ENCODE results near the gene FBXO10. TPM values are rescaled to one million over a fixed set of nuclear protein-coding genes. Genes with fewer than 3 reads are reported as not detected.
"Not testable (repeated sequence)": the region's sequence is repeated elsewhere in the genome, so short reads cannot be mapped to it uniquely, and the experiment has no call there.

Gene FBXO10
- total RNA-seq, 1 donor from 2014 or later: 8.2 TPM

DNA sequence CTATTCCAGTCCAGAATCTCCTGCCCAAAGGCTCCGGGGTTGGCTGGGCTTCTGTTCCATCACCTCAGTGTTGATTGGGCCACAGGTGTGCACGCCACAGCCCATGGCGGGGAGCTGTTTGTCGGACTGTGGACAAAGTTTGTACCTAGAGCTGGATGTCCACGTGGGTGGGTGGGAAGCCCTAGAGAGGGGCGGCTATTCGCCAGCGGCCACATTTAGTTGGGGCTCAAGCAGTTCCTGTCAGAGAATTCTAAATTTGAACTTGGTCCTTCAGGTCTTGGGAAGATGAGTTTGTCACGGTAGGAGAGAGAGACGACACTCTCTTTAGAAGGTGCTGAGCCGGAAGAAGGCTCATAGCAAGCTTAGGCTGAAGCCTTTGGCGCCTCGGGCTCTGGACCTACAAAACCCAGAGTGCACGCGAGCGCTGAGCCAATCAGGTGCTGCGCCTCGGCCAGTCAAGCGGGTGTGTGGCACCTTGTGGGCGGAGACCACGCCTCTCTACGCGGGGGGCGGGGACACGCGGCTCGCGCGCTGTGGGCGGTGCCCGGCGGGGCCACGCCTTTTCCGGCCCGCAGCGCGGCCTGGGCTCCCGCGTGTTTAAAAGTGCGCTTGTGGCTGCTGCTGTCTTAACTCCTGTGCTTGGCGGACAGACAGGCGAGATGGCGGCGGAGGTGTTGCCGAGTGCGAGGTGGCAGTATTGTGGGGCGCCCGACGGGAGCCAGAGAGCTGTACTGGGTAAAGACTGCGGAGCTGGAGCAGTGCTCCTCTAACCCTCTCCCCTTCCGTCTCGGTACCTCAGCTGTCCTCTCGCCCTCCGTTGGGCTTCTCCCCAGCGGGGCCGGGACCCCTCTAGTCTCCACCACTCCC, 90.6 kb downstream of the FBXO10 start, which contains the start of gene POLR1E:
POLR1E (plus strand) TSS at position 560 of the 867 bp plus-strand sequence; CDS start at position 660, 100 bp downstream.
- no peaks in the 10 kb centered on the region for H3K27me3 ChIP-seq
- peaks cover 12 to 19% of the 10 kb centered on the region in 2 donors for H3K4me1 ChIP-seq
- H3K9me3 ChIP-seq: no peaks in the 10 kb centered on the region
- H3K4me3 ChIP-seq: peak within 1 kb of the TSS; percentile 53 to 88
- intact Hi-C loops (cut with DNase I): loop anchor here (1.0 to 5.0 kb wide), 4 partner anchors 20 to 907 kb away; partner anchors contain the start of genes ALDH1B1, DCAF10, TOMM5 and ZBTB5
- TF ChIP-seq, protein P1, sequence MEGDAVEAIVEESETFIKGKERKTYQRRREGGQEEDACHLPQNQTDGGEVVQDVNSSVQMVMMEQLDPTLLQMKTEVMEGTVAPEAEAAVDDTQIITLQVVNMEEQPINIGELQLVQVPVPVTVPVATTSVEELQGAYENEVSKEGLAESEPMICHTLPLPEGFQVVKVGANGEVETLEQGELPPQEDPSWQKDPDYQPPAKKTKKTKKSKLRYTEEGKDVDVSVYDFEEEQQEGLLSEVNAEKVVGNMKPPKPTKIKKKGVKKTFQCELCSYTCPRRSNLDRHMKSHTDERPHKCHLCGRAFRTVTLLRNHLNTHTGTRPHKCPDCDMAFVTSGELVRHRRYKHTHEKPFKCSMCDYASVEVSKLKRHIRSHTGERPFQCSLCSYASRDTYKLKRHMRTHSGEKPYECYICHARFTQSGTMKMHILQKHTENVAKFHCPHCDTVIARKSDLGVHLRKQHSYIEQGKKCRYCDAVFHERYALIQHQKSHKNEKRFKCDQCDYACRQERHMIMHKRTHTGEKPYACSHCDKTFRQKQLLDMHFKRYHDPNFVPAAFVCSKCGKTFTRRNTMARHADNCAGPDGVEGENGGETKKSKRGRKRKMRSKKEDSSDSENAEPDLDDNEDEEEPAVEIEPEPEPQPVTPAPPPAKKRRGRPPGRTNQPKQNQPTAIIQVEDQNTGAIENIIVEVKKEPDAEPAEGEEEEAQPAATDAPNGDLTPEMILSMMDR (IDR thresholded peaks at IDR 0.05): no peak
- H3K36me3 ChIP-seq: peaks cover 4 to 13% of the 10 kb centered on the region in 2 donors
- peak; percentile 84 to 97 for DNase-seq (ENCODE audit: low spot score in 2 of 2)
- H3K27ac ChIP-seq: peak within 1 kb of the TSS; percentile 88 to 94

DNA sequence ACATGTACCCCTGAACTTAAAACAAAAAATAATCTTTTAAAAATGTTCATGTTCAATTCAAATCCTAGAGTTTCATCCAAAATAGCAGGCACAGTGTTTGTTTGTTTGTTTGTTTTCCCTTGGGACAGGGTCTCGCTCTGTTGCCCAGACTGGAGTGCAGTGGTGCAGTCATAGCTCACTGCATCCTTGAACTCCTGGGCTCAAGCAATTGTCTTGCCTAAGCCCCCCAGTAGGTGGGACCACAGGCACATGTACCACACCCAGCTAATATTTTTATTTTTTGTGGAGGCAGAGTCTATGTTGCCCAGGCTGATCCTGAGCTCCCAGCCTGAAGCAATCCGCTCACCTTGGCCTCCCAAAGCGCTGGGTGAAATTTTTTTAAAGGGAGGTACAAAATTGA, 95.4 kb downstream of the FBXO10 start:
- H3K9me3 ChIP-seq: no peaks in the 10 kb centered on the region
- TF ChIP-seq, protein P1 (IDR thresholded peaks at IDR 0.05): no peak
- no peak overlapping the region for H3K27ac ChIP-seq
- DNase-seq (ENCODE audit: low spot score in 2 of 2): no peak
- H3K4me1 ChIP-seq: peaks cover 0 to 4% of the 10 kb centered on the region in 2 donors
- H3K36me3 ChIP-seq: no peaks in the 10 kb centered on the region
- intact Hi-C loops (cut with DNase I): no loop called here
- H3K4me3 ChIP-seq: no peak overlapping the region
- no peaks in the 10 kb centered on the region for H3K27me3 ChIP-seq

DNA sequence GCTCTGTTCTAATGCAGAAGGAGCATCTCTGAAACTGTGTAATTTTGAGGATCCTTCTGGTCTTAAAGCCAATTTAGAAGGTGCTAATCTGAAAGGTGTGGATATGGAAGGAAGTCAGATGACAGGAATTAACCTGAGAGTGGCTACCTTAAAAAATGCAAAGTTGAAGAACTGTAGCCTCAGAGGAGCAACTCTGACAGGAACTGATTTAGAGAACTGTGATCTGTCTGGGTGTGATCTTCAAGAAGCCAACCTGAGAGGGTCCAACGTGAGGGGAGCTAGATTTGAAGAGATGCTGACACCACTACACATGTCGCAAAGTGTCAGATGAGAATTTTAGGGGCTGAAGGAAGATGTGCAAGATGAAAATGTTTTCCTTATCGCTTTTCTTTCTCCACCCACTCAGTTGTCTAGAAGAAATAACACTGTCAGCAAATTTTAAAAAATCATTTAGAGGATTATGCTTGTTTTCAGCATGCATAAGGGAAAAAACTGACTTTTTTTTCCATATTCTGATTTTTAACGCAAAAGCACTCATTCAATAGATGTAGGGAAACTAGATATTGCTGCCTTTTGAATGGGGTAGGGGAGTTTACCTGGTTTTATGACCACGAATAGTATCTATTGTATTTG, 98.1 kb downstream of the FBXO10 start:
- H3K27me3 ChIP-seq; H3K36me3 ChIP-seq; H3K9me3 ChIP-seq; H3K4me3 ChIP-seq; DNase-seq (ENCODE audit: low spot score in 2 of 2); H3K4me1 ChIP-seq; intact Hi-C loops (cut with DNase I); H3K27ac ChIP-seq: not testable (repeated sequence)

DNA sequence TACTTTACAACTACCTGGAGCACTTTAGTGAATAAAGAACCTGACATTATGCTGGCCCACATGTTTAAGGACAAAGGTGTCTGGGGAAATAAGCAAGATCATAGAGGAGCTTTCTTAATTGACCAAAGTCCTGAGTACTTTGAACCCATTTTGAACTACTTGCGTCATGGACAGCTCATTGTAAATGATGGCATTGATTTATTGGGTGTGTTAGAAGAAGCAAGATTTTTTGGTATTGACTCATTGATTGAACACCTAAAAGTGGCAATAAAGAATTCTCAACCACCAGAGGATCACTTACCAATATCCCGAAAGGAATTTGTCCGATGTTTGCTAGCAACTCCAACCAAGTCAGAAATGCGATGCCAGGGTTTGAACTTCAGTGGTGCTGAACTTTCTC, 98.7 kb downstream of the FBXO10 start:
- H3K9me3 ChIP-seq; H3K36me3 ChIP-seq; H3K4me3 ChIP-seq; H3K27ac ChIP-seq; H3K27me3 ChIP-seq; DNase-seq (ENCODE audit: low spot score in 2 of 2); intact Hi-C loops (cut with DNase I); H3K4me1 ChIP-seq: not testable (repeated sequence)

DNA sequence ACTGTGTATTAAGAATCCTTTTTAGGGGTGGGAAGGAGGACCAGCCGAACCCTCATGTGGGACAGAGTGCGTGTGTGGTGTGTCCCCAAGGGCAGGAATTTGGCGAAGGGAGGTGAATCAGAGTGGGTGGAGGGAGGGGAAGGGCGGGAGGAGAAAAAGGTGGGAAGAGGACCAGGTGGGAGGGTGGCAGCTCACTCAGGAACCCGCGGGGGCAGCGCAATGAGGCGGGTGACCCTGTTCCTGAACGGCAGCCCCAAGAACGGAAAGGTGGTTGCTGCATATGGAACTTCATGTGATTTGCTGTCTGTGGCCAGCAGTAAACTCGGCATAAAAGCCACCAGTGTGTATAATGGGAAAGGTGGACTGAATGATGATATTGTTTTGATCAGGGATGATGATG, 99.2 kb downstream of the FBXO10 start:
- TF ChIP-seq, protein P1 (IDR thresholded peaks at IDR 0.05): no peak
- Histone ChIP-seq H3K27me3 (no peaks in the 10 kb centered on the region), H3K27ac (no peak overlapping the region), H3K4me1 (no peaks in the 10 kb centered on the region), H3K4me3 (no peak overlapping the region), H3K36me3 (no peaks in the 10 kb centered on the region), H3K9me3 (no peaks in the 10 kb centered on the region)
- intact Hi-C loops (cut with DNase I): no loop called here
- DNase-seq (ENCODE audit: low spot score in 2 of 2): no peak

DNA sequence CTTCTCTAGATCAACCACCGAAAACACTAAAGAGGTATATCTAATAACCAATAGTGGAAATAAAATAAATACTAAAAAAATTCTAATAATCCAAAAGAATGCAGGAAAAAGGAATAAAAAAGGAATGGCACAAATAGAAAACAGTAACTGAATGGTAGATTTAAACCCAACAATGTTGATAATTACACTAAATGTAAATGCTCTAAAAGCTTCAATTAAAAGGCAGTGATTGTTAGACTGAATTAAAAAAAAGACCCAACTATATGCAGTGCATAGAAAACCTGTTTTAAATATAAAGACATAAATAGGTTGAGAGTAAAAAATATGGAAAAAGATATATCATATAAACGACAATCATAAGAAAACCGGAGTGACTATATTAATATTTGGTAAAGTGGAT, 101.7 kb downstream of the FBXO10 start:
- H3K4me1 ChIP-seq: no peaks in the 10 kb centered on the region
- TF ChIP-seq, protein P1 (IDR thresholded peaks at IDR 0.05): no peak
- H3K27ac ChIP-seq: no peak overlapping the region
- no peak overlapping the region for H3K4me3 ChIP-seq
- no peaks in the 10 kb centered on the region for H3K36me3 ChIP-seq
- H3K27me3 ChIP-seq: no peaks in the 10 kb centered on the region
- intact Hi-C loops (cut with DNase I): no loop called here
- no peaks in the 10 kb centered on the region for H3K9me3 ChIP-seq
- DNase-seq (ENCODE audit: low spot score in 2 of 2): no peak

DNA sequence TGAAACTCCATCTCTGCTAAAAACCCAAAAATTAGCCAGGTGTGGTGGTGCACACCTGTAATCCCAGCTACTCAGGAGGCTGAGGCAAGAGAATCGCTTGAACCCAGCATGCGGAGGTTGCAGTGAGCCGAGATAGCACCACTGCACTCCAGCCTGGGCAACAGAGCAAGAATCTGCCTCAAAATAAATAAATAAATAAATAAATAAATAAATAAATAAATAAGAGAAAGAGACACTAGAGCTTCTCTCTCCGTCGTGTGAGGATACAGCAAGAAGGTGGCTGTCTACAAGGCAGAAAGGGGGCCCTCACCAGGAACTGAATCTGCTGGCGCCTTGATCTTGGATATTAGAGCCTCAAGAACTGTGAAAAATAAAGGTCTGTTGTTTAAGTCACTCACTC, 102.2 kb downstream of the FBXO10 start:
- DNase-seq (ENCODE audit: low spot score in 2 of 2); H3K4me1 ChIP-seq; intact Hi-C loops (cut with DNase I); H3K36me3 ChIP-seq; H3K9me3 ChIP-seq; H3K4me3 ChIP-seq; H3K27me3 ChIP-seq; H3K27ac ChIP-seq: not testable (repeated sequence)
